AG09309 (cell line): ENCODE results near the gene IL7R.
A peak's percentile ranks its signal among the peaks of the same experiment; 100 is the strongest.

Experiments
- DNase-seq: peaks from one replicate; pipeline ENCODE4 v3.0.0-alpha.2; 2010; ENCODE audit warnings: low read depth
- H3K4me3 ChIP-seq: 2 replicates; pipeline ENCODE4 v1.5.1; 2011; ENCODE audit warnings: mild to moderate bottlenecking, low read depth, low read length, moderate library complexity; ENCODE audit not compliant: control insufficient read depth
- TF ChIP-seq, protein P1 (sequence below): IDR thresholded peaks from 2 replicates; pipeline ENCODE4 v1.5.1; 2011; ENCODE audit warnings: mild to moderate bottlenecking, low read depth, low read length, inconsistent platforms; ENCODE audit not compliant: insufficient read depth, control insufficient read depth; ENCODE audit errors: missing control alignments

Gene IL7R

GRCh38 chr5:35856765-35857351 lies at the start of gene IL7R:
Gene IL7R, plus strand, starts transcription at chr5:35856891. Its CDS starts 87 bp downstream, at chr5:35856978.
- TF ChIP-seq, protein P1, sequence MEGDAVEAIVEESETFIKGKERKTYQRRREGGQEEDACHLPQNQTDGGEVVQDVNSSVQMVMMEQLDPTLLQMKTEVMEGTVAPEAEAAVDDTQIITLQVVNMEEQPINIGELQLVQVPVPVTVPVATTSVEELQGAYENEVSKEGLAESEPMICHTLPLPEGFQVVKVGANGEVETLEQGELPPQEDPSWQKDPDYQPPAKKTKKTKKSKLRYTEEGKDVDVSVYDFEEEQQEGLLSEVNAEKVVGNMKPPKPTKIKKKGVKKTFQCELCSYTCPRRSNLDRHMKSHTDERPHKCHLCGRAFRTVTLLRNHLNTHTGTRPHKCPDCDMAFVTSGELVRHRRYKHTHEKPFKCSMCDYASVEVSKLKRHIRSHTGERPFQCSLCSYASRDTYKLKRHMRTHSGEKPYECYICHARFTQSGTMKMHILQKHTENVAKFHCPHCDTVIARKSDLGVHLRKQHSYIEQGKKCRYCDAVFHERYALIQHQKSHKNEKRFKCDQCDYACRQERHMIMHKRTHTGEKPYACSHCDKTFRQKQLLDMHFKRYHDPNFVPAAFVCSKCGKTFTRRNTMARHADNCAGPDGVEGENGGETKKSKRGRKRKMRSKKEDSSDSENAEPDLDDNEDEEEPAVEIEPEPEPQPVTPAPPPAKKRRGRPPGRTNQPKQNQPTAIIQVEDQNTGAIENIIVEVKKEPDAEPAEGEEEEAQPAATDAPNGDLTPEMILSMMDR = no peak
- H3K4me3 ChIP-seq = peak within 1 kb of the TSS; percentile 33
- no peak for DNase-seq

DNA sequence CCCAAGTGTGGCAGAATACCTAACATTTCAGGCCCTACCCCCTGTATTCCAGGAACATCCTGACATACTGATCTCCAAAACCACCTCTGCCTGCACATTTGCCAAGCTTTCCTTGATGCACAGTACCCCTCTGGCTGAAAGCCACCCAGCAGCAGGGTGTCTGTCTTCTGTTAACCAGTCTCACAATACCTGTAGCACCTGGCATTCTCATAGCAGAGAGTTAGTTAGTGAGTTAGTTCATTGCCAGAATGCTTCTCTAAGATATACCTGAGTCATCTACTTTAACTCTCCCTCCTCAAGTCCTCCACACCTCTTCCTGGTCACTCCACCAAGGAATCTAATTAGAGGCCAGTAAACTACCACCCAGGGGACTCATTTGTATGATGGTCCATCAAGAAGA lies 46.1 kb upstream of the IL7R start:
- TF ChIP-seq, protein P1 = no peak
- no peak overlapping the region for H3K4me3 ChIP-seq
- DNase-seq = no peak

GRCh38 chr5:35811108-35811741 lies 45.5 kb upstream of the IL7R start:
- no peak for DNase-seq
- no peak overlapping the region for H3K4me3 ChIP-seq
- TF ChIP-seq, protein P1 = no peak

DNA sequence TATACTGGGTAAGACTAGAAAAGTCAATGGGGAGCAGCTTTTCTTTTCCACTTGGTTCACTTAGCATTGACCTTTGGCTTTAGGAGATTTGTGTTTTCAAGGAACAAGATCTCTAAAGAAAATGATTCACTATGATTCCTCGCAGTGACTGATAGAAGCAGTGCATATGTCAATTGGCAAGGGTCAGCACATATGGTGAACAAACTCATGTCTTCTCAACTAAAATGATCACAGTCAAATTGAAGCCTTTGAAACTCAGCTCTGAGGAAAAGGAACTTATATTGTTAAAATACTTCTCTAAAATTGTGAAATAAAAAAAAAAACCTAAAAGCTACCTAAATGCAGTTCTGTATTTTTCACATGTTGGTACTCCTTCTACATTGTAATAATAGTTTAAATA lies 43.2 kb upstream of the IL7R start:
- no peak overlapping the region for H3K4me3 ChIP-seq
- DNase-seq = no peak
- TF ChIP-seq, protein P1 = no peak

- TF ChIP-seq, protein P1 = peak; percentile 37
- no peak overlapping the region for H3K4me3 ChIP-seq
- DNase-seq = no peak
Measured at GRCh38 chr5:35815089-35815936, 41.4 kb upstream of the IL7R start.

GRCh38 chr5:35816881-35817521 lies 39.7 kb upstream of the IL7R start:
- TF ChIP-seq, protein P1 = no peak
- no peak for DNase-seq
- no peak overlapping the region for H3K4me3 ChIP-seq
